ENCODE results near the gene SLC18A3.

SLC18A3 gene

DNA sequence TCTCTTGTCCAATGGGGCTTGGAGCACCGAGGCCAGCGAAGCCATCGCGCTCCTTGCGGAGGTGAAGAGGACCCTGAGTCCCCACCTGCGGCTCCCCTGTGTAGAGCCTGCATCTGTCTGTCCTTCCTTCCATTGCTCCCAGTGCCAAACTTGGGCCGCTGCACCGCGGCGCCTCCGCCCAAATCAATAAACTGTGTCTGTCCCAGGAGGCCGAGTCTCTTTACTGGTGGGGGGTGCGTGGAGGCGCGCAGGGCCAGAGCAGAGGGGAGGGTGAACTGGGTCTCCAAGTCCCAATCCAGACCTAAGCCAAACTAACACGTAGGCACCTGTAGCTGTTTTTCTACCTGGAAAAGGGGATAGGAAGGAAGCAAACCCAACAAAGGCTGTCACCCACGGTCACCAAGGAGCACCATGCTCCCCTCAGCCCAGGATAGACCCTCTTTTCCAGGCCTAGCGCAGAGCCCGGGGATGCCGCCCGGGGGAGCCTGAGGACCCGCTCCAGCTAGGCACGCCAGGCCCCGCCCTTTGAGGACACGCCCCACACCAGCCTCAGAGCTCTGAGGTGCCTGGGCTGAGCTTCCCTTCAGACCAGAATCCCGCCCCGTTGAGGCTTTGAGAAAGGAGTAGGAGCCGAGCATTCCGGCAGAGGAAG, 2.5 kb downstream of the SLC18A3 start:
- no peak for DNase-seq

DNA sequence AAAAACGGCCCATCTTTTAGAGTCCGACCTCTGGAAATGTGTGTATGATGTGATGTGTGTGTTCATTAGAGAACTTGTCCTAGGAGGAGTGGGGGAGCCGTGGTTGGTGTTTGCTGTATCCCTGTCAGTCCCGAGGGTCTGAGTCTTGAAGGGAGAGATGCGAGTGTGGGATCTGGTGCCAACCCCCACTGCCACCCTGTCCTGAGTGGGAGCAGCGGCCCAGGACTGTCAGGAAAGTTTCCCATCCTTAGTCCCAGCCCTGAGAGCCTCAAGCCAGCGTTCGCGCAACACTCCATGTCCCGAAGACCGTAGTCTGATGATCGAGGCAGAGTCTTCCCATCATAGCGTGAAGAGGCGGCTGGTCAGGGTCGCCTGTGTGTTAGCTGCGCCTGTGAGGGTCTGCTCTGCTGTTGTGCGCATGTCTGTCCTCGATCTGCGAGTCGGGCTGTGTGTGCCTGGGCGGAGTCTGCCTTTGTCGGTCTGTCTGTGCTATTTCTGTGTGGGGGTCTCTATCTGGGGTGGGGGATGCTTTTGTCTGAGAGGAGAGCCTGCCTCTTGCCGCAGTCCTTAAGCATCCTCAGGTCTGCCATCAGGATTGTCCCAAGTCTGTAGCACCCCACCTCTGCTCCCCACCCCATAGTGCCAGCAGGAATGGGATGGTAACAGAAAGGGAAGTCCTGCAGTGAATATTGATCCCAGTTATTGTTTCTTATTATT, 3.2 kb downstream of the SLC18A3 start:
- no peak for DNase-seq

DNA sequence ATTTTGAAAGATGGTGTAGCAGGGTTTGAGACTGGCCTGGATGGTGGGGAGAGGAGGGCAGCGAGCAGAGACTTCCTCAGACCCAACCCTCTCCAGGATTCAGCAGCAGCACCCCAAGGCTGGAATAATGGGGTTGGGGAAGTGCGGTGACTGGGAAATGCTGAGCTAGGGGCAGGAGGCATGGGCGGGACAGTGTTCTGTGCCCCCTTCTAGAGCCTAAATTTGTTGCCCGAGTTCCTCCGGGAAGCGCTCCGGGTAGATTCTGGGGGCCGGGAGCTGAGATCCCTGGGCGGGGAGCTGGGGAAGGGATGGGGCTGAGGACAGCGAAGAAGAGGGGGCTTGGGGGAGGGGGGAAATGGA, 3.8 kb downstream of the SLC18A3 start, which contains the start of gene CHAT:
TSS of gene CHAT (plus strand) at position 156 of the 360 bp plus-strand sequence. CDS start at position 309, 153 bp downstream.
- no peak for DNase-seq

DNA sequence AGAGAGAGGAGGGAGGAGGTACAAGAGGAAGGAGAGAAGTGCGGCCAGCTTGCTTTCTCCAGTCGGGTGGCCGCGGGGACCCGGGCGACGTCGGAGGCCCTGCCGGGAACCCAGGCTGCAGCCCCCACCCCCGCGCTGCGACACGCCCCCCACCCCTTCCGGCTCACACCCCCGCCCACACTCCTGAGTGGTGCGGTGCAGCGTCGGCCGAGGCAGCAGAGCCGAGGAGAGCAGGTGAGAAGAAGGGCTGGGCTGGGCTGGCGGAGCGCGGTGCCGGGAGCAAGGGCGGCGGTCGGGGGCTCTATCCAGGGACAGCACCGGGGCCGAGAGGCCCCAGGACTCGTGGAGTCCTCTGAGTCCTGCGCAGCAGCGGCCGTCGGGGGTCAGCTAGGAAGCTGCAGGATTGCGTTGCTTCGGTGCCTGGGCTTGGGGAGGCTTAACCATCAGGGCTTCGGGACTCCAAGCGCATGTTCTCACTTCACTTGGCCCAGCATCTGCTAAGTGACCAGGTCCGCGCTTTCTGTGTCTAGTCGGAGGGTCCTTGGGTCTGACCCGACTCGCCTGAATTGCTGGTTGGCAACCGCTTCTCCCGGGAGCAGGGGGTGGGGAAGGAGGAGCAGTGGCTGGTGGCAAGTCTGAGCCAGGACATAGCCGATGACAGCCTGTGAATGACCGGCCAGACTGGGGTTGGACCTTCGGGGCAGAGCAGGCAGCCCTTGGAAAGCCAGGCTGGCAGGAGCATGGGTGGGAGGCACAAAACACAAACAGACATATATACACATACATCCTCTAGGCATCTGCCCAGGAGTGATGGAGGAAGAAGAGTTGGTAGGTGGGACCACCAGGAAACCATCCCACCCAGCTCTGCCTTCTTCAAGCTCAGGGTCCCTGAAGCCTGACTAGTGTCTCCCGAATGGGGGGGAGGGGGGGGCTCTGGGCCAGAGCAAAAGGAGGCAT, 4.4 kb downstream of the SLC18A3 start:
- no peak for DNase-seq

DNA sequence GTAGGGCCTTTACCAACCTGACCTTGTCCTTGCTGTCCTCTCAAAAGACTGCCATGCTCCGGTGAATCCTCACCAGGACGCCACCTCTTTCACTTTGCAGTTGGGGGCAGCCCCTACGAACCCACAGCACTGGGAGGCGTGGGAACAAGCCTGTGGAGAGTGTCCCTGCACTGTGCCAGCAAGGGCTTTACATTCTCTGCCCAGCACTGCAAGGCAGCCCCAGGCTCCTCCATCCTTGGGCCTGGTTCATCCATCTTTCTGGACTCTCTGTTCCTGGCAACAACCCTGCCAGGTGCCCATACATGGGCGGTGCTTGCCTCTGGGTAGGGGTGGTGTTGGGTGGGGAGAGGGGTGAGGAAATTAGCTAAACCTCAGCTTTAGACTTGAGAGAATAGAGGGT, 5.1 kb downstream of the SLC18A3 start:
- DNase-seq, result no peak

DNA sequence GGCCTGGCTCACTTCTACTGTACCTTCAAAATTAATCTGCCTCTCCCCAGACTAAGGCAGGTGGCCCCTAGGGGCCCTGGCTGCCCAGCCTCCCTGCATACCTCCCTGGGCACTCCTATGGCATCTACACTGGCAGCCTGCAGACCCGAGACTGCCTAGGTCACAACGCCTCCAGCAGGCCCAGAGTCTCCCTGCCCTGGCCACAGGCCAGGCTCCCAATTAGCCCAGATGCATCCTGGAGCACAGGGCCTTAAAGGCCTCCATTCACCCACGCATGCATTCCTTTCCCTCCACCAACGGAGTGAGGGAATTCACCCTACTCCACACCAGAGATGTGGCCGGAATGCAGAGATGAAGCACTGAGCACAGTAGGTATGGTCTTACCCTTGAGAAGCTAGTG, 5.6 kb downstream of the SLC18A3 start:
- no peak for DNase-seq

DNA sequence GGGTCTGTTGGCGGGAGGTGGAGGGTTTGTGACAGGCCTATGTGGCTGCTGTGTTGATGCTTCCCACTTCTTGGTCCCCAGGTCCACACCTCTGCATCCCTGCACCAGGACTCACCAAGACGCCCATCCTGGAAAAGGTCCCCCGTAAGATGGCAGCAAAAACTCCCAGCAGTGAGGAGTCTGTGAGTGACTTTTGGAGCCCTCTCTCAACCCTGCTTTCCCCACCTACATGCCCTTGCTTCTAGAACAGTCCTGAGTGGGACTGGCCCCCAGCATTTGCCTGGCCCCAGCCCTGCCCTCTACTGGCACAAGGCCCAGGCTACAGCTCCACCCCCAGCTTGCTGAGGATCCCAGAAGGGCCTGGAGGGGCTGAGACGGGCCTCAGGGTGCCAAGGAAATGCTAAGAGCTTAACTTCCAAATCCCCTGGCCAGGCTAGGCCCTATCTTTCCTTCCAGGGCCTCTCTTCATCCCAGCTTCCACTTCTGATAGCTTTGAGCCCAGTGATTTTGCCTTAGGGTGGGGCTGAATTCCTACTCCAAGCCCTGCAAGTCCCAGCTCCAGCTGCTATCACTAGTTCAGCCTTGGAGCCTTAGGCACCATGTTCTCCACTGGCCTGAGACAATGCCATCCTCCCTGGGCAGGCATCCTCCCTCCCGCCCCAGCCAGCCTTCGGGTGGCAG, 6.5 kb downstream of the SLC18A3 start:
- no peak for DNase-seq

DNA sequence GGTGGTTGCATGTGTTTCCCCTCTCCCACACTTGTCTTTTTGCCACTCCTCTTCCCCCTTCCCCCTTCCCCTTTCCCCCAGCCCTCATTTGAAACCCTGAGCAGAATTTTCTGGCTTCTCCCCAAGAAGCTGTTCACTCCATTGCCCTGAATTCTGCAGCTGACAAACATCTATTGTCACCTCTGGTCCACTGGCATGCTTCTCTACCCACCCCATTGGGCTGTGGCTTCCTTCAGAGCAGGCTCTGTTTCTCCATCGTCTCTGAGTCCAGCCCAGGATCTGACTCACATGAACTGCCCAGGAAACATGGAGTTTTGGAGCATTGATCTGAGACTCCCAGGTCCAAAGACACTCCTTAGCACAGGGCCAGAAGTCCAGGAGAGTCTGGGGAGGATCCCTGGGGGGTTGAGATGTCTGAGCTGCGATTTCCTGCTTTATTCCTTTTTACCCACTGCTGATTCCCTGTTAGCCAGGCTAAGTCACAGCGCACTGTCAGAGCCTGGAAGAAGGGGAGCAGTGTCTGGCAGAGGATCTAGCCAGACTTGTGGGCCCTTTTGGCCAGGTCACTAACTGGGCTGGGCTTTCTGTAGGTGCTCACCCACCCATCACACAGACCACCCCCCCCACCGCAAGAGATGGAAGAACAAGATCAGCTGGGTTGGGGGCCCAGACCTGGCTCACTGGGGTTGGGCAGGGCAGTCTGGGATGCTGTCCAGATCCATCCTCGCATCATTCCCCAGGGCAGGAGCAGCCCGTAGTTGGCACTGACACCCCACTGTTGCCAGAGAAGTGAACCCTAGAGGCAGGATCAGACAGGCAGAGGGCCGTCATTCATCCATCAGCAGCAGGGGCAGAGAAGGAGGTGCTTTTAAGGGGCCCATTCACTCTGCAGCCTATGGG, 7.3 kb downstream of the SLC18A3 start:
- no peak for DNase-seq

DNA sequence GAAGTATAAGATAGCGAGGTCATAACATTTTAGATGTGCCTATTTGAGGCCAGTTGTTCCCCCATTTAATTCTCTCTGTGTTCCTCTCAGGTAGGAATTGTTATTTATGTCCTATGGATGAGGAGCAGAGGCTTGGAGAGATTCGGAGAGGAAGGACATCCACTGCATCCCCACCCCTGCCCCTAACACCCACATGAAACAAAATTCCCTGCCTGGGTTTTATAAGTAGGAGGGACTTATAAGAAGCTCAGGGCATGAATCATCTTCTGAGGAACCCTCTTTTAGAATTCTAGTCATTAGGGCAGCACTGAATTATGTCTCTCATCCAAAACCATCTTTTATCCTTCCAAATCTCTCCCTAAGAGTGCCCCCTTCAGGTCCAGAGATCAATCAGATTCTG, 8.7 kb downstream of the SLC18A3 start:
- DNase-seq, result no peak

DNA sequence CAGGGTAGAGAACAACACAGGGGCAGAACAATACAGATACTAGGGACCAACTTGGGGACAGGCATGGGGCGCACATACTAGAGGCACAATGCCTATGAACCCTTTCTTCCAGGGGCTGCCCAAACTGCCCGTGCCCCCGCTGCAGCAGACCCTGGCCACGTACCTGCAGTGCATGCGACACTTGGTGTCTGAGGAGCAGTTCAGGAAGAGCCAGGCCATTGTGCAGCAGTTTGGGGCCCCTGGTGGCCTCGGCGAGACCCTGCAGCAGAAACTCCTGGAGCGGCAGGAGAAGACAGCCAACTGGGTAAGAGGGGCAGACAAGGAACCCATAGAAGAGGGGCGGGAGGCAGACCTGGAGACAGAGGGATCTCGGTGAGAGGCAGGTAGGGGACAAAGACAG, 9.5 kb downstream of the SLC18A3 start:
- no peak for DNase-seq

DNA sequence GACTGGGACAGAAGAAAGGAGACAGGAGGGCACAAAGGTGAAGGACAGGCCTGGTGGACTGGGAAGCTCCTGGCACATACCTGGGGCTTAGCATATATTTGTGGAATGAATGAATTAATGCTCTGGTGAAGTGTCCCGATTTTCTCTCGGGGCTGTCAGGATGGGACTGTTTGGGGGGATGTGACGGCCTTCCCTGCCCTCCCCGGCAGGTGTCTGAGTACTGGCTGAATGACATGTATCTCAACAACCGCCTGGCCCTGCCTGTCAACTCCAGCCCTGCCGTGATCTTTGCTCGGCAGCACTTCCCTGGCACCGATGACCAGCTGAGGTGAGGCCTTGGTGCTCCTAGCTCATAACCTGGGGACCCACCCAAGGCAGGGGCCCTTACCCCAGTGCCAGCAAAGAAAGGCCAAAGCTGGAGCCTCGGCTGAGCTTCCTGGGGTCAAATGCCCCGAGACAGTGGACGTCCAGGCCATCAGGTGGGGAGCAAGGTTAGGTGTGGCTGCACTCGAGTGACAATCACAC, 10.2 kb downstream of the SLC18A3 start:
- no peak for DNase-seq

DNA sequence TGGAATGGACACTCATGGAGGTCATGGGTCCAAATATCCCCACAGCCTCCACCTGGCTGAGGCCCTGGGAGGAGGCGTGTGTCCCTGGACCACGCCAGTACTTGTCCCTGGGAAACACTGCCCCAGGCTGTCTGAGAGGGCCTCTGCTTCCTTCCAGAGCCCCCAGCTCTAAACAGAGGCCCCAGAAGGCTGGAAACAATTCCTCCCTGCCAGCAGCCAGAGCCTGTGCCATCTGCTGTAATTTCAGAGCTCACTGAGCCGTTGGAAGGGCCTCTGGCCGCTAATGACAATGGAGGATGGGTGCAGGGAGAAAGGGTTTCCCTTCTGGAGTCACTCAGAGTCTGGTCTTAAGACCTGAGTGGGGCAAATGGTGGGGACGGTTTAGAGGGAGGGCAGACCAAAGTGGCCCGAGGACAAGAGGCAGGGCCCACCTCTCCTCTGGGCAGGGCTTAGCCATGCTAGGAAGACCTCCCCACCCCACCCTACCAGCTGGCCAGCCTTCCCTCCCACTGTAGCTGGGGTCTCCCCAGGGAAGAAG, 10.8 kb downstream of the SLC18A3 start:
- no peak for DNase-seq

DNA sequence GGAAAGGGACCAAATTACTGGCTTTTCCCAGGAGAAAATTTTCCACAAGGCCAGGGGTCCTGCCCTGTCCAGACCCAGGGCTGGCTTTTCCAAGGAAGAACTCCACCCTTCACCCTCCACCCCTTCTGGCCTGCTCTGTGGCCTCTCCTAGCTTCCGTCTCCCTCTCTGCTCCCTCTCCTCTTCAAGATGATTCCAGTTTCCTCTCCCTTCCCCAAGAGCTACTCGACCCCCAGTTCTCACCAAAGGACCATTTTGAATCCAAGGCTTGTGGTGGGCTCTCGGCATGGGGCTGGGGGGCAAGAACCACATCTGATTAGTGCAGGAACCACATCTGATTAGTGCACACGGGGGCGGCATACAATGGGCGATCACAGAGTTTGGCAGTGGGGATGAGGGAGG, 11.5 kb downstream of the SLC18A3 start:
- DNase-seq, result no peak

DNA sequence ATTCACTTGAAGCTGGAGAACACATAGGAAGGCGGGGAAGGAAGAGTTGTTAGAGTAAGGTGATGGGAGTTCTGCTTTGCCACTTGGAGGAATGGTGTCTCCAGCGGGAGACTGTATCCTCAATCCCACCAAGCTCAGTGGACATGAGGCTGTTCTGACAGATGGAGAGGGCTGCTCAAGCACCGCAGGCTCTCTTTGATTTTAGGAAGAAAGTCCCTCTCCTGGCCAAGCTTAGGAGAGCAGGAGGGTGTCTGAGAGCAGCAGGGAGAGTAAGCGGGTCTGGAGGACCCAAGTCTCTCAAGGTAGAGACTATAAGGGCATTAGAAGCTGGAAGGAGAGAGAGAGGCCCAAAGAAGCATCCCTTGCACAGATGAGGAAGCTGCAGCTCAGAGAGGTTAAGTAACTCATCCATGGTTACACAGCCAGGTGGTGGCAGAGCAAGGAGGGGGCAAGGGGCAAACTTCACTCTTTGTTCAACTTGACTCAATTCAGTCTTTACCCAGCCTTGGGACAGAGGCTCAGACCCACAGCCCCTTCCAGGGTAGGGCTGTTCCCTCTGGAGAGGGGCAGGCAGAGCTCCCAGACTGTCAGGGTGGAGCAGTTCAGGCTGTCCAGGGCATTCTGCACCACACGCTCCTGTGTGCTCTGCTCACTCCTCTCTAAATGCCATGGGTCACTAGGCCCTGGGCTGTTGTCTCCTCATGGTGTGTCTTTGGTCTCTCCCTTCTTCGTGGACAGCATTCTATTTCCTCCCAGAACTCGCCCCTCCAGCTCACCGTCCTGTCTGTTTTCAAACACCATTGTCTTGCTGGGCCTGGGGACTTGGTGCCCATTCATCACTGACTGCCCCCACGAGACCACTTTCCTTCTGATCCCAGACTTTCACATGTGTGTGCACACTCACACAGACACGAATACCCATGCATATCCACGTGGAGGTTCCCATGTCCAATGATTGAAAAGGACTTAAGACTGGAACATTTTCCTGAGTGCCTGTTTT, 12.6 kb downstream of the SLC18A3 start:
- DNase-seq, result no peak

DNA sequence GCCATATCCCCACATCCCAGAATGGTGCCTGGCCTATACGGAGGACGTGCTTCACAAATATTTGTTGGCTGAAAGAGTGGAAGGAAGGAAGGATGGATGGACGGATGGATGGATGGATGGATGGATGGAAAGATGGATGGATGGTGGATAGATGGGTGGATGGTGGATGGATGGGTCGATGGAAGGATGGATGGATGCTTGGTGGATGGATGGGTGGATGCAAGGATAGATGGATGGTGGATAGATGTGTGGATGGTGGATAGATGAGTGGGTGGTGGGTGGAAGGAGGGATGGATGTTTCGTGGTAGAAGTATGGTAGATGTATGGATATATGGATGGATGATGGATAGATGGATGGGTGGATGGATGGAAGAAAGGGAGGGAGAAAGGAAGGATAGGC, 14.5 kb downstream of the SLC18A3 start:
- DNase-seq, result no peak

DNA sequence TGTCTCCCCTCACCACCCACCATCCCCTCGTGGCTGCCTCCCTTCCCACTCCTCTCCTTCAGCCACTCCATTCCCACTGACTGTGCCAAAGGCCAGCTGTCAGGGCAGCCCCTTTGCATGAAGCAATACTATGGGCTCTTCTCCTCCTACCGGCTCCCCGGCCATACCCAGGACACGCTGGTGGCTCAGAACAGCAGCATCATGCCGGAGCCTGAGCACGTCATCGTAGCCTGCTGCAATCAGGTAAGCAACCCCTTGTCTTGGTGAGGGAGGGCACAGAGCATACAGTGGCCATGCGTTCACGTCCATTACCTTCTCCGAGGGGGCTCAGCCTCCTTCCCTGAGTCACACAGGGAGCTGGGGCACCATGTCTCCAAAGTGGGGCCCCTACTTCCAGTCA, 15.3 kb downstream of the SLC18A3 start:
- no peak for DNase-seq

DNA sequence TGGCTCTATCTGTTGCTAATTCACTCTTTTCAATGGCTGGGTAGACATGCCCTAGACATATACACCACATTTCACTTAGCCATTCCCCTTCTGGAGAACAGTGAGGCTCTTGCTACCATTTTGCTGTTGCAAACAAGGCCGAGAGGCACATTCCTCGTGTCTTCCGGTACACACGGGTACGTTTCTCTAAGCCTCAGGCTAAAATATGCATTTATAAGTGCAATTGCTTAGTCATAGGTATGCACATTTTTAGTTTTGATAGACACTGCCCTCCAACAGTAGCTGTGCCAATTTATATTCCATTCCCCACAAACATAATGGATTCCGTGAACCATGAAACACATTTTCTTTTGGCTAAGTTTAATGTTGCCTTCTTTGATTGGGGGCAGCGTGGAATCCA, 16.9 kb downstream of the SLC18A3 start:
- DNase-seq, result no peak

DNA sequence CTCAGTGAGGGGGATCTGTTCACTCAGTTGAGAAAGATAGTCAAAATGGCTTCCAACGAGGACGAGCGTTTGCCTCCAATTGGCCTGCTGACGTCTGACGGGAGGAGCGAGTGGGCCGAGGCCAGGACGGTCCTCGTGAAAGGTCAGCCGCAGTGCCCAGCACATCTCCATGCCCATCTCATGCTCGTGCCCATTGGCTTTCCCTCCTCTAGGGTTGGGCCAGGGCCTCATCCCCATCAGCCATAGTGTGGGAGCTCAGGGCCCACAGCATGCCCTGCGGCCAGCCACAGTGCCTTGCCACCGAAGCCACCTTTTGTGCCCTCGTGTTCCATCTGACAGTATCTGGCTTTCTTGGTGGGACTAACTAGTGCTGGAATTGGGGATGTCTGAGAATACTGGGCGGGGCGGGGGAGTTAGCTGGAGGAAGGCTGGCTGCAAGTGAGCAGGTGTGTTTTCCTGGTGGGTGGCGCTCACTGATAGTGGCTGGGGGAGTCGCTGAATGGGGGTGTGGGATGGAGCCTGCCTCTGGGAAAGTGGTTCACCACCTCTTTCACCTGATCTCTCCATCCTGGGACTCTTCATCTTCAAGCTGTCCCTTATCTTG, 17.6 kb downstream of the SLC18A3 start:
- no peak for DNase-seq

DNA sequence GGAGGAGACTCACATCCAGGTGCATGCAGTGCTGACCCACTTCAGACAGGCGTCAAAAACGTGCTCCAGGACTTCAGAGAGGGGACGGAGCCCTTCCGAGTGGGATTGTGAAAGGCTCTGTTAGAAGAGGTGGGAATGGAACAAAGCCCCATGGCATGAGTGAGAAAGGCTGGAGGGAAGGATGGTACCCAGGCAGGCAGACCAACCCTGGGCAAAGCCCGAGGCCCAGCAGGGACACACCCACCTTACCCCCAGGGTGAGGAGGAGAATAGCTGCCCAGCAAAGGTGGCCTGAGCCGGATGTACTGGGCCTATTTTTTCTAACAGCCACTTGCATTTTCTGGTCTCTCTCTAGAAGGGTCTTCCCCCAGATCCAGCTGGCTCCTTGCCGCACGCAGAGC, 18.5 kb downstream of the SLC18A3 start:
- DNase-seq, result no peak

DNA sequence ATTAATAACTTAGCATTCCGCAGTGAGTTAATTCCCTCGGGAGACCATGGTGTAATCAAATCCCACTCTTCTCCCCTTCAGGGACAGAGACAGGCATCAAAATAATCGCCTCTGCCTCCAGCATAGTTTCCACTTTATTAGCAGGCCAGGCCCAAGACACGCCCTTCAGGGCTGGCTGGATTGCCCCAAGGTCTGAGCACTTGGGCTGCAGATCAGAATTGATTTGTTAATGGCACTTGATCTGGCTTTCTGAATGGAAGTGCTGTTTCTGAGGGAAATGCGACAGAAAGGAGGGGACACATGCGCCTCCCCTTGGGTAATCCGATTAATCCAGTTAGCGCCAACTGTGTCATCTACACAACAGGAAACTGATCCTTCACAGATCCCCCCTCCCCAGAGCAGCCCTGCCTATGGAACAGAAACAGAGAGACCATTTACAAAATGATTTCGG, 19.3 kb downstream of the SLC18A3 start:
- DNase-seq, result no peak
